ENCODE measurements around the gene PBX3. TPM values are rescaled to one million over a fixed set of nuclear protein-coding genes. Genes with fewer than 3 reads are reported as not detected.

The PBX3 gene
- total and polyA plus RNA-seq, 4 donors = 7.3 to 18.9 (median 11.1) TPM

GRCh38 chr9:125972012-125972729 is 225.0 kb downstream of the PBX3 start:
- H3K9ac ChIP-seq (ENCODE audit: low read depth in 1 of 2, low read length in 2 of 2) = no peak overlapping the region
- H3K9me3 ChIP-seq (ENCODE audit: control insufficient read depth in 4 of 4, low read length in 3 of 4) = no peaks in the 10 kb centered on the region
- TF ChIP-seq HNF4G (IDR thresholded peaks at IDR 0.05) = no peak
- no peak for TF ChIP-seq MAX (IDR thresholded peaks at IDR 0.05)
- no peak for TF ChIP-seq GABPA (IDR thresholded peaks at IDR 0.05 in 1 of 2, conservative IDR thresholded peaks at IDR 0.05 in 1 of 2)
- TF ChIP-seq YY1 (IDR thresholded peaks at IDR 0.05) = no peak
- TF ChIP-seq, protein P1, sequence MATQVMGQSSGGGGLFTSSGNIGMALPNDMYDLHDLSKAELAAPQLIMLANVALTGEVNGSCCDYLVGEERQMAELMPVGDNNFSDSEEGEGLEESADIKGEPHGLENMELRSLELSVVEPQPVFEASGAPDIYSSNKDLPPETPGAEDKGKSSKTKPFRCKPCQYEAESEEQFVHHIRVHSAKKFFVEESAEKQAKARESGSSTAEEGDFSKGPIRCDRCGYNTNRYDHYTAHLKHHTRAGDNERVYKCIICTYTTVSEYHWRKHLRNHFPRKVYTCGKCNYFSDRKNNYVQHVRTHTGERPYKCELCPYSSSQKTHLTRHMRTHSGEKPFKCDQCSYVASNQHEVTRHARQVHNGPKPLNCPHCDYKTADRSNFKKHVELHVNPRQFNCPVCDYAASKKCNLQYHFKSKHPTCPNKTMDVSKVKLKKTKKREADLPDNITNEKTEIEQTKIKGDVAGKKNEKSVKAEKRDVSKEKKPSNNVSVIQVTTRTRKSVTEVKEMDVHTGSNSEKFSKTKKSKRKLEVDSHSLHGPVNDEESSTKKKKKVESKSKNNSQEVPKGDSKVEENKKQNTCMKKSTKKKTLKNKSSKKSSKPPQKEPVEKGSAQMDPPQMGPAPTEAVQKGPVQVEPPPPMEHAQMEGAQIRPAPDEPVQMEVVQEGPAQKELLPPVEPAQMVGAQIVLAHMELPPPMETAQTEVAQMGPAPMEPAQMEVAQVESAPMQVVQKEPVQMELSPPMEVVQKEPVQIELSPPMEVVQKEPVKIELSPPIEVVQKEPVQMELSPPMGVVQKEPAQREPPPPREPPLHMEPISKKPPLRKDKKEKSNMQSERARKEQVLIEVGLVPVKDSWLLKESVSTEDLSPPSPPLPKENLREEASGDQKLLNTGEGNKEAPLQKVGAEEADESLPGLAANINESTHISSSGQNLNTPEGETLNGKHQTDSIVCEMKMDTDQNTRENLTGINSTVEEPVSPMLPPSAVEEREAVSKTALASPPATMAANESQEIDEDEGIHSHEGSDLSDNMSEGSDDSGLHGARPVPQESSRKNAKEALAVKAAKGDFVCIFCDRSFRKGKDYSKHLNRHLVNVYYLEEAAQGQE (IDR thresholded peaks at IDR 0.05) = no peak
- TF ChIP-seq FOXA2 (IDR thresholded peaks at IDR 0.05) = no peak
- TF ChIP-seq ZBTB33 (IDR thresholded peaks at IDR 0.05) = no peak
- no peak for TF ChIP-seq RAD21 (IDR thresholded peaks at IDR 0.05)
- TF ChIP-seq, protein P2, sequence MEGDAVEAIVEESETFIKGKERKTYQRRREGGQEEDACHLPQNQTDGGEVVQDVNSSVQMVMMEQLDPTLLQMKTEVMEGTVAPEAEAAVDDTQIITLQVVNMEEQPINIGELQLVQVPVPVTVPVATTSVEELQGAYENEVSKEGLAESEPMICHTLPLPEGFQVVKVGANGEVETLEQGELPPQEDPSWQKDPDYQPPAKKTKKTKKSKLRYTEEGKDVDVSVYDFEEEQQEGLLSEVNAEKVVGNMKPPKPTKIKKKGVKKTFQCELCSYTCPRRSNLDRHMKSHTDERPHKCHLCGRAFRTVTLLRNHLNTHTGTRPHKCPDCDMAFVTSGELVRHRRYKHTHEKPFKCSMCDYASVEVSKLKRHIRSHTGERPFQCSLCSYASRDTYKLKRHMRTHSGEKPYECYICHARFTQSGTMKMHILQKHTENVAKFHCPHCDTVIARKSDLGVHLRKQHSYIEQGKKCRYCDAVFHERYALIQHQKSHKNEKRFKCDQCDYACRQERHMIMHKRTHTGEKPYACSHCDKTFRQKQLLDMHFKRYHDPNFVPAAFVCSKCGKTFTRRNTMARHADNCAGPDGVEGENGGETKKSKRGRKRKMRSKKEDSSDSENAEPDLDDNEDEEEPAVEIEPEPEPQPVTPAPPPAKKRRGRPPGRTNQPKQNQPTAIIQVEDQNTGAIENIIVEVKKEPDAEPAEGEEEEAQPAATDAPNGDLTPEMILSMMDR (IDR thresholded peaks at IDR 0.05; ENCODE audit: low read depth, low read length, missing input control) = no peak
- TF ChIP-seq RXRA (IDR thresholded peaks at IDR 0.05) = no peak
- no peak for TF ChIP-seq ATF3 (IDR thresholded peaks at IDR 0.05)
- no peak for TF ChIP-seq SP1 (IDR thresholded peaks at IDR 0.05)
- no peak for TF ChIP-seq FOXA1 (IDR thresholded peaks at IDR 0.05)
- no peak for TF ChIP-seq JUND (IDR thresholded peaks at IDR 0.05)
- no peak for TF ChIP-seq HNF4A (conservative IDR thresholded peaks at IDR 0.05)
- TF ChIP-seq EGR1 (IDR thresholded peaks at IDR 0.05; ENCODE audit: low read depth in 2 of 2) = no peak
- TF ChIP-seq NR2F2 (IDR thresholded peaks at IDR 0.05) = no peak
- no peaks in the 10 kb centered on the region for H3K27me3 ChIP-seq (ENCODE audit: control insufficient read depth in 4 of 4, insufficient read depth in 4 of 4, low read length in 3 of 4)
- H3K4me1 ChIP-seq (ENCODE audit: control insufficient read depth in 4 of 4, insufficient read depth in 4 of 4, low read length in 3 of 4) = no peaks in the 10 kb centered on the region
- no peak overlapping the region for H3K27ac ChIP-seq (ENCODE audit: low read depth in 1 of 2, low read length in 2 of 2)
- no peak overlapping the region for H3K4me3 ChIP-seq (ENCODE audit: low read depth in 1 of 3, low read length in 3 of 3)
- no peak for DNase-seq (ENCODE audit: low spot score)
- peaks cover 0 to 1% (median 0%) of the 10 kb centered on the region in 4 donors for H3K36me3 ChIP-seq (ENCODE audit: control insufficient read depth in 4 of 4, insufficient read depth in 3 of 4, low read depth in 1 of 4, low read length in 3 of 4)
- 90% methylated on average over 12 of the region's 12 CpGs for WGBS
